Nephron progenitor cell (in vitro differentiated cells): ENCODE data around the gene KCNQ1OT1.

ENCODE experiments used
- DNase-seq: peaks from one replicate; pipeline ENCODE4 v3.0.0; 2021
- H3K27ac Mint-ChIP-seq: 2 replicates; pipeline ENCODE4 v1.8.0; 2021; ENCODE audit warnings: mild to moderate bottlenecking, moderate library complexity, mixed read lengths
- H3K27me3 Mint-ChIP-seq: 2 replicates; pipeline ENCODE4 v1.8.0; 2021; ENCODE audit warnings: mild to moderate bottlenecking, low read depth, mixed read lengths; ENCODE audit not compliant: poor library complexity
- H3K36me3 Mint-ChIP-seq: 2 replicates; pipeline ENCODE4 v1.8.0; 2021; ENCODE audit warnings: low read depth, mixed read lengths
- H3K4me1 Mint-ChIP-seq: 2 replicates; pipeline ENCODE4 v1.8.0; 2021; ENCODE audit warnings: mixed read lengths
- H3K4me3 Mint-ChIP-seq: 2 replicates; pipeline ENCODE4 v1.8.0; 2021; ENCODE audit warnings: mild to moderate bottlenecking, moderate library complexity, mixed read lengths
- H3K9me3 Mint-ChIP-seq: 2 replicates; pipeline ENCODE4 v1.8.0; 2021; ENCODE audit warnings: mild to moderate bottlenecking, moderate library complexity, mixed read lengths
- TF ChIP-seq, protein P1 (sequence below): fragments of 200-600 bp; sonication (generic); IDR thresholded peaks from 2 replicates; pipeline ENCODE4 v1.5.0; 2021; ENCODE audit warnings: antibody characterized with exemption

KCNQ1OT1 gene

DNA sequence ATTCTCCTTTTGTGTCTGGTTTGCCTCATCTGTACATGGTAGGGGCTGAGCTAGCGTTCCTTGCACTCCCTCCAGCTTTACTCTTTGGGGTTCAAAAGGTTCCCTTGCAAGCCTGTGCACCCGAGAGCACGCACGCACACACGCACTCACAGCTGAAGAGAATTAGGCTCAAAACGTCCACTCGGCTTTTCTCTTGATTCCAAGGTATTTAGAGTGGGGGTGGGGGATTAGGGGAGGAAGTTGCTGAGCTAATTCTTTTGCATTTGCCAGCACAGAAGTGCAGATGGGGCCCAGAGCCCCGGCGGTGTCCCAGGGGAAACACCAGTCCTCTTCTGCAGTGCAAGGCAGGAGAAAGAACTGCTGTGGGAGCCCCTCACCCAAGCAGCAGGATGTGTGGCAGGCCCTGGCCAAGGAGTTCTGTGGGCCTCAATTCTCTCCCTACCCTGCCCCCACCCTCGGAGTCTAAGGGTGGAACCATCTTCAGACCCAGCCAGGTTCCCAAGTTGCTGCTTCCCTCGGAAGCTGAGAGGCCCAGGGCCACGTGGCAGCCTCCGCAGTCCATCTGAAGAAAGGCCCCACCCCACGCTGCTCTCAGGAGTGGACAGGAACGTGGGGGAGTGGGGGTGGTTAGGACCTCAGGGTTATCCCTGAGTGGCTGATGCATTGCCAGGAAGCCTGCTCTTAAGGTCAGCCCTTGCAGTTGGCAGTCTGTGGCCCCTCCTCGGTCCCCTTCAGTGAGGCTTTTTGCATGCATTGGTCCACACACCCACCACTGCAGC is 3.8 kb upstream of the KCNQ1OT1 start:
- Mint-ChIP-seq H3K9me3 (peaks cover 14% of the 10 kb centered on the region), H3K4me3 (no peak overlapping the region), H3K4me1 (peaks cover 56% of the 10 kb centered on the region), H3K27me3 (peaks cover 3% of the 10 kb centered on the region), H3K27ac (no peak overlapping the region), H3K36me3 (no peaks in the 10 kb centered on the region)
- TF ChIP-seq, protein P1, sequence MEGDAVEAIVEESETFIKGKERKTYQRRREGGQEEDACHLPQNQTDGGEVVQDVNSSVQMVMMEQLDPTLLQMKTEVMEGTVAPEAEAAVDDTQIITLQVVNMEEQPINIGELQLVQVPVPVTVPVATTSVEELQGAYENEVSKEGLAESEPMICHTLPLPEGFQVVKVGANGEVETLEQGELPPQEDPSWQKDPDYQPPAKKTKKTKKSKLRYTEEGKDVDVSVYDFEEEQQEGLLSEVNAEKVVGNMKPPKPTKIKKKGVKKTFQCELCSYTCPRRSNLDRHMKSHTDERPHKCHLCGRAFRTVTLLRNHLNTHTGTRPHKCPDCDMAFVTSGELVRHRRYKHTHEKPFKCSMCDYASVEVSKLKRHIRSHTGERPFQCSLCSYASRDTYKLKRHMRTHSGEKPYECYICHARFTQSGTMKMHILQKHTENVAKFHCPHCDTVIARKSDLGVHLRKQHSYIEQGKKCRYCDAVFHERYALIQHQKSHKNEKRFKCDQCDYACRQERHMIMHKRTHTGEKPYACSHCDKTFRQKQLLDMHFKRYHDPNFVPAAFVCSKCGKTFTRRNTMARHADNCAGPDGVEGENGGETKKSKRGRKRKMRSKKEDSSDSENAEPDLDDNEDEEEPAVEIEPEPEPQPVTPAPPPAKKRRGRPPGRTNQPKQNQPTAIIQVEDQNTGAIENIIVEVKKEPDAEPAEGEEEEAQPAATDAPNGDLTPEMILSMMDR = no peak
- no peak for DNase-seq

DNA sequence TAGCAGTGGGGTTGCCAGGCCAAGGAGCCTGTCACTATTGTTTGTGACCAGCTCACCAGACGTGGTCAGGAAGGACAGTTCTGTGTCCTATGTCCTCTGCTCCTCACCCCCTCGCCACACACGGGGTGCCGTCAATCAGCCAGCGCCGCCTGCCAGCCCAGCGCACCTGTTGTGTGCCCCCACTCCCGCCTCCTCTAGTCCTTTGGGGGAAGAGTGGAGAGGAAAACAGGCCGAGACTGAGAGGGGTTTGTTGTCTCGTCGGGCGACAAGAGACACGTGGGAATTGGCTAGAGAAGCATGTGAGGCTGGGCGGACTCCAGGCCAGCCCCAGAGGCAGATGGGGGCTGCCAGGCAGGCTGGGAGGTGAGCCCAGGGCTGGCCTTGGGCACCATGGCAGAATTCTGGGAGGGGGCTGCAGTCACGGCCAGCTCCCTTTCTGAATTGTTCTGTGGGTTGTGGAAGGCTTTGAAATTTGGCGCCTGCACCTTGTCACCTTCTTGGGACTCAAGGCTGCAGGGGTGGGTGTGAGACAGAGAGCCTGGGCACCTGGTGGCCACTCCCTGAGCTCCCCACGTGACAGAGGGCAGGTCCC is 3.1 kb upstream of the KCNQ1OT1 start:
- TF ChIP-seq, protein P1 = no peak
- Mint-ChIP-seq H3K27ac (no peak overlapping the region), H3K9me3 (peaks cover 18% of the 10 kb centered on the region), H3K27me3 (peaks cover 3% of the 10 kb centered on the region), H3K36me3 (peaks cover 4% of the 10 kb centered on the region), H3K4me3 (no peak overlapping the region), H3K4me1 (peaks cover 56% of the 10 kb centered on the region)
- no peak for DNase-seq

DNA sequence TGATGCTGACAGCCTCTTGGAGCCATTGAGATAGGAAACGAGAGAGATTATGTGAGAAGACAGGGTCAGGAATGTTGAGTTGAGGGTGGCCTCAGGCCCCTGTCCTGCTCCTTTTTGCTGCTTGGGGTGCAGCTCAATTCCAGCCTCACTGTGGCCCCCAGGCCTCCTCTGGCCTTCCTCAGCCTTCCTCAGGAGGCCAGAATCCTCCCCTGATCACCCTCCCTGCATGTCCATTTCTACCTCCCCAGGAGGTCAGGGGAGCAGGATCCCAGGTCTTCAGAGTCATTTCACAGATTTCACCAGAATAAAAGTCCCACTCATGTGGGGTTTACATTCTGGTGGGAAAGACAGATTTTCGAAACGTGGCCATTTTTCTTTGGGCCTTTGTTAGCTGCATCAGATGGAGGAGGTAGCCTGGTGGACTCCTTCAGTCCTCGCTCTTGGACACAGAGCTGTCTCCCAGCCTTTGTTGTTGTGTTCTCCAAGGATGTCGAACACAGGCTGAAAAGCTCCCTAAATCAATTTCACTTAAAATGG is 2.2 kb upstream of the KCNQ1OT1 start:
- peak overlapping the region; percentile 68 for H3K4me3 Mint-ChIP-seq
- H3K4me1 Mint-ChIP-seq = peaks cover 65% of the 10 kb centered on the region
- DNase-seq = no peak

DNA sequence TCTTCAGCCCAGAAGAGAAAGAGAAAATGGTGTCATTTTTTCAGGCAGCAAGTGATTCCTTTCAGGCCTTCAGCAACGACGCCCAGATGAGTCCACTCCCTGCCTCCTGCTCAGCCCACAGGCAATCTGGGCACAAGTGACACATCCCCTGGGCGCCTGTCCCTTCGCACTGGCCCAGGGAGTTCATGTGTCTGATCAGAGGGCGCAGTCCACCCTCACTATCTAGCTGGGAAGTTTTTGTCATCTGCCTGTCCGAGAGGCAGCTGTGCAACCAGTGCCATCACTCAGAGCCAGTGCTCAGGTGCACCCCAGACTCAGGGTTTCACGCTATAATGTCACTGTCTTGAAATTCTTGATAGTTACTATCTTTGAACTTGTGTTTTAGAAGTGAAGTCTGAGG is 1.4 kb upstream of the KCNQ1OT1 start:
- H3K4me1 Mint-ChIP-seq = peaks cover 73% of the 10 kb centered on the region
- H3K27me3 Mint-ChIP-seq = no peaks in the 10 kb centered on the region
- peak overlapping the region; percentile 95 for H3K27ac Mint-ChIP-seq
- peak overlapping the region; percentile 68 for H3K4me3 Mint-ChIP-seq
- H3K9me3 Mint-ChIP-seq = peaks cover 18% of the 10 kb centered on the region
- peaks cover 11% of the 10 kb centered on the region for H3K36me3 Mint-ChIP-seq
- TF ChIP-seq, protein P1 = no peak
- no peak for DNase-seq

More for the DNA sequence above, 2.2 kb upstream of the KCNQ1OT1 start:
- H3K9me3 Mint-ChIP-seq = peaks cover 18% of the 10 kb centered on the region
- H3K27ac Mint-ChIP-seq = peak overlapping the region; percentile 95
- peaks cover 3% of the 10 kb centered on the region for H3K27me3 Mint-ChIP-seq
- H3K36me3 Mint-ChIP-seq = peaks cover 4% of the 10 kb centered on the region
- TF ChIP-seq, protein P1 = no peak

DNA sequence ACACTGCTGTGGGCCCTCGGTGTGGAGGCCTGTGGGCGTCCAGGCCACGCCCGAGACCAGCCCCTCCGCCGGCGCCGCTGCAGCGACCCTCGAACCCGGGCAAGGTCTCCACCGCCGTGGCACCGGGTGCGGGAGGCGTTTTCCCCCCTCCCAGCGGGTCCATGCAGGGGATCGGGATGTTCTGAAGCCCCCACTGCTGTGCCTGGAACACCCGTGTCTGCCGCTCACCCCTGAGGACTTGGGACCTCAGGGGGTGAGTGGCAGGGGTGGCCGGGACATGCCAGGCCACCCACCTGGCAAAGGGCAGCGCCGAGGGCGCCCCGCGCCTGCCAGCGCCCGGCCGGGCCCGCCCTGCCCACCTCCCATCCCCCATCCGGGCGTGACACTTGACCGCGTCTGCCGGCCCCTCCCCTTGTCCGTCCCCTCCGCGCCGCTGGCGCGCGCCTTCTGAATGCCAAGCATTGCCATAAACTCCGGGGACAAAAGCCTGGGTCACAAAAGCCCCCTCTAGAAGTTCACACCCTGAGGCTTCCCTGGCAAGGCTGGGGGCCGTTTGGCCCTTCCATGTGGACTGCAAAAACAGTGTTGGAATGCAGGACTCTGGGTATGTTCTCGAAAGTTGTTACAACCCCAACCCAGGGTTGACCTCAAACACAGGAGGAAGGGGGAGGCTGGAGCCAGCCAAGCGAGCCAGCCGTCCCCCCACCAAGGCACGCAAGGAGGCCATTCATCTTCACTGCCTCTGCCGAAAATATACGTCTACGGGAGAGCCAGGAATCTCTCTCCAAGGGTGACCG is 819 bp upstream of the KCNQ1OT1 start:
- Mint-ChIP-seq H3K36me3 (peaks cover 15% of the 10 kb centered on the region), H3K9me3 (peaks cover 14% of the 10 kb centered on the region), H3K27me3 (peaks cover 2% of the 10 kb centered on the region), H3K4me1 (peaks cover 76% of the 10 kb centered on the region), H3K4me3 (peak overlapping the region; percentile 68), H3K27ac (peak overlapping the region; percentile 95)
- DNase-seq = peak; percentile 77
- TF ChIP-seq, protein P1 = no peak
